Measurements from ENCODE around the gene CLEC4A. TPM values are rescaled to one million over a fixed set of nuclear protein-coding genes. Genes with fewer than 3 reads are reported as not detected.
"Not testable (repeated sequence)": the region's sequence is repeated elsewhere in the genome, so short reads cannot be mapped to it uniquely, and the experiment has no call there.

CLEC4A gene
- total RNA-seq, 1 experiment from 2014 or later, result 0.37 TPM

GRCh38 chr12:8134398-8134930 is 11.0 kb downstream of the CLEC4A start:
- not testable (repeated sequence) for H3K9me3 ChIP-seq (ENCODE audit: control insufficient read depth, low read depth, low read length); H3K79me1 ChIP-seq (ENCODE audit: insufficient read depth, low read depth, low read length, poor library complexity, severe bottlenecking); DNase-seq; H4K20me1 ChIP-seq (ENCODE audit: control insufficient read depth, insufficient read depth, insufficient read length); H3T11ph ChIP-seq (ENCODE audit: low read length); H2BK12ac ChIP-seq (ENCODE audit: insufficient read length, low read depth, low read length); H2BK15ac ChIP-seq (ENCODE audit: low read depth, low read length); H3K27me3 ChIP-seq (ENCODE audit: insufficient read depth, low read length); H3K4me1 ChIP-seq (ENCODE audit: insufficient read depth, low read length); H3K36me3 Mint-ChIP-seq (ENCODE audit: insufficient read depth in 1 of 3, low read depth in 3 of 3); H3K23me2 ChIP-seq (ENCODE audit: insufficient read length, low read depth, low read length, poor library complexity, severe bottlenecking); H4K91ac ChIP-seq (ENCODE audit: insufficient read length, low read depth, low read length); H3K27ac Mint-ChIP-seq; H3K18ac ChIP-seq (ENCODE audit: insufficient read length, low read depth, low read length); H3K9ac ChIP-seq (ENCODE audit: extremely low read depth, insufficient read length, low read length); H3K4ac ChIP-seq (ENCODE audit: low read depth, low read length); H3K56ac ChIP-seq (ENCODE audit: insufficient read length, low read depth, low read length); H4K8ac ChIP-seq (replicated peaks; ENCODE audit: insufficient read length, low read depth, low read length); H3K27me3 Mint-ChIP-seq (ENCODE audit: low read depth); H2AFZ ChIP-seq (ENCODE audit: low read length); H3K4me1 Mint-ChIP-seq; H3K9me3 Mint-ChIP-seq; H3K4me2 ChIP-seq (ENCODE audit: insufficient read depth, insufficient read length, low read length); H2AK5ac ChIP-seq (ENCODE audit: insufficient read length, low read length); H2BK120ac ChIP-seq (ENCODE audit: low read depth, low read length, poor library complexity, severe bottlenecking); H3K14ac ChIP-seq (ENCODE audit: insufficient read depth, low read length); H3K79me2 ChIP-seq (ENCODE audit: insufficient read depth, low read length); H2BK20ac ChIP-seq (ENCODE audit: low read depth, low read length, poor library complexity, severe bottlenecking); H3K23ac ChIP-seq (ENCODE audit: insufficient read length, low read depth, low read length); H3K27ac ChIP-seq (ENCODE audit: insufficient read length, low read depth, low read length); H3K4me3 Mint-ChIP-seq; H2BK5ac ChIP-seq (ENCODE audit: insufficient read length, low read length); H4K5ac ChIP-seq (ENCODE audit: insufficient read length, low read depth, low read length)
- no CpG with 5 or more reads among the region's 23 CpGs for WGBS (ENCODE audit: extremely low coverage, insufficient read length, low lambda C conversion rate)

- DNase-seq; H2AK5ac ChIP-seq (ENCODE audit: insufficient read length, low read length); H4K20me1 ChIP-seq (ENCODE audit: control insufficient read depth, insufficient read depth, insufficient read length); H3K56ac ChIP-seq (ENCODE audit: insufficient read length, low read depth, low read length); H3K14ac ChIP-seq (ENCODE audit: insufficient read depth, low read length); H3K4me2 ChIP-seq (ENCODE audit: insufficient read depth, insufficient read length, low read length); H2AFZ ChIP-seq (ENCODE audit: low read length); H3K4me3 Mint-ChIP-seq; H3K27me3 ChIP-seq (ENCODE audit: insufficient read depth, low read length); H3K23me2 ChIP-seq (ENCODE audit: insufficient read length, low read depth, low read length, poor library complexity, severe bottlenecking); H3K9ac ChIP-seq (ENCODE audit: extremely low read depth, insufficient read length, low read length); H3K79me2 ChIP-seq (ENCODE audit: insufficient read depth, low read length); H3K9me3 ChIP-seq (ENCODE audit: control insufficient read depth, low read depth, low read length); H2BK20ac ChIP-seq (ENCODE audit: low read depth, low read length, poor library complexity, severe bottlenecking); H3K23ac ChIP-seq (ENCODE audit: insufficient read length, low read depth, low read length); H2BK12ac ChIP-seq (ENCODE audit: insufficient read length, low read depth, low read length); H4K91ac ChIP-seq (ENCODE audit: insufficient read length, low read depth, low read length); H3K27ac Mint-ChIP-seq; H2BK15ac ChIP-seq (ENCODE audit: low read depth, low read length); H3K27ac ChIP-seq (ENCODE audit: insufficient read length, low read depth, low read length); H4K8ac ChIP-seq (replicated peaks; ENCODE audit: insufficient read length, low read depth, low read length); H3T11ph ChIP-seq (ENCODE audit: low read length); H3K79me1 ChIP-seq (ENCODE audit: insufficient read depth, low read depth, low read length, poor library complexity, severe bottlenecking); H2BK120ac ChIP-seq (ENCODE audit: low read depth, low read length, poor library complexity, severe bottlenecking); H2BK5ac ChIP-seq (ENCODE audit: insufficient read length, low read length); H4K5ac ChIP-seq (ENCODE audit: insufficient read length, low read depth, low read length); H3K27me3 Mint-ChIP-seq (ENCODE audit: low read depth); H3K4ac ChIP-seq (ENCODE audit: low read depth, low read length); H3K18ac ChIP-seq (ENCODE audit: insufficient read length, low read depth, low read length): not testable (repeated sequence)
- H3K4me1 ChIP-seq (ENCODE audit: insufficient read depth, low read length), result peaks cover 10% of the 10 kb centered on the region; the same call in 1 of the 2 replicates
- Mint-ChIP-seq H3K36me3 (ENCODE audit: insufficient read depth in 1 of 3, low read depth in 3 of 3) (peaks cover 17 to 24% (median 21%) of the 10 kb centered on the region in 3 experiments), H3K9me3 (peaks cover 18 to 23% of the 10 kb centered on the region in 2 experiments), H3K4me1 (peaks cover 17 to 18% of the 10 kb centered on the region in 2 experiments)
- no CpG with 5 or more reads among the region's 8 CpGs for WGBS (ENCODE audit: extremely low coverage, insufficient read length, low lambda C conversion rate)
Measured at GRCh38 chr12:8141647-8142046, 18.2 kb downstream of the CLEC4A start.
